Measurements from ENCODE around the gene GALNT10. TPM values are rescaled to one million over a fixed set of nuclear protein-coding genes. Genes with fewer than 3 reads are reported as not detected.

The GALNT10 gene
- total RNA-seq, 4 donors from 2014 or later, result 35.9 to 59.4 (median 46.8) TPM

- no peak for DNase-seq
- Histone ChIP-seq H3K4me3 (no peak overlapping the region), H3K27ac (no peak overlapping the region), H3K27me3 (no peaks in the 10 kb centered on the region), H3K9me3 (peaks cover 0 to 5% (median 0%) of the 10 kb centered on the region in 4 donors), H3K4me1 (no peaks in the 10 kb centered on the region), H3K36me3 (no peaks in the 10 kb centered on the region)
- TF ChIP-seq CTCF (IDR thresholded peaks at IDR 0.05) (no peak), POLR2A (IDR thresholded peaks at IDR 0.05) (no peak)
These were observed 118.8 kb downstream of the GALNT10 start for GRCh38 chr5:154309371-154309745.

- Histone ChIP-seq H3K4me3 (no peak overlapping the region), H3K4me1 (no peaks in the 10 kb centered on the region), H3K27ac (no peak overlapping the region), H3K36me3 (no peaks in the 10 kb centered on the region), H3K27me3 (no peaks in the 10 kb centered on the region), H3K9me3 (peaks cover 0 to 4% (median 0%) of the 10 kb centered on the region in 4 donors)
- no peak for DNase-seq
- TF ChIP-seq POLR2A (IDR thresholded peaks at IDR 0.05) (no peak), CTCF (IDR thresholded peaks at IDR 0.05) (no peak)
These were observed 119.3 kb downstream of the GALNT10 start for GRCh38 chr5:154309805-154310204.

- DNase-seq, result no peak
- Histone ChIP-seq H3K9me3 (no peaks in the 10 kb centered on the region), H3K4me3 (no peak overlapping the region), H3K27me3 (no peaks in the 10 kb centered on the region), H3K4me1 (no peaks in the 10 kb centered on the region), H3K36me3 (no peaks in the 10 kb centered on the region), H3K27ac (no peak overlapping the region)
- TF ChIP-seq CTCF (IDR thresholded peaks at IDR 0.05) (no peak), POLR2A (IDR thresholded peaks at IDR 0.05) (no peak)
These were observed 120.8 kb downstream of the GALNT10 start for GRCh38 chr5:154311362-154311761.

- Histone ChIP-seq H3K9me3 (no peaks in the 10 kb centered on the region), H3K36me3 (no peaks in the 10 kb centered on the region), H3K4me3 (no peak overlapping the region), H3K27ac (no peak overlapping the region), H3K4me1 (no peaks in the 10 kb centered on the region), H3K27me3 (no peaks in the 10 kb centered on the region)
- no peak for TF ChIP-seq POLR2A (IDR thresholded peaks at IDR 0.05)
- no peak for TF ChIP-seq CTCF (IDR thresholded peaks at IDR 0.05)
- no peak for DNase-seq
These were observed 121.5 kb downstream of the GALNT10 start for GRCh38 chr5:154312000-154312399.

GRCh38 chr5:154312576-154312975 is 122.0 kb downstream of the GALNT10 start:
- no peaks in the 10 kb centered on the region for H3K4me1 ChIP-seq
- no peaks in the 10 kb centered on the region for H3K9me3 ChIP-seq
- no peaks in the 10 kb centered on the region for H3K27me3 ChIP-seq
- DNase-seq, result no peak
- no peaks in the 10 kb centered on the region for H3K36me3 ChIP-seq
- no peak for TF ChIP-seq CTCF (IDR thresholded peaks at IDR 0.05)
- no peak for TF ChIP-seq POLR2A (IDR thresholded peaks at IDR 0.05)
- H3K4me3 ChIP-seq, result no peak overlapping the region
- no peak overlapping the region for H3K27ac ChIP-seq

GRCh38 chr5:154313360-154314017 is 123.0 kb downstream of the GALNT10 start:
- Histone ChIP-seq H3K36me3 (no peaks in the 10 kb centered on the region), H3K4me1 (no peaks in the 10 kb centered on the region), H3K4me3 (no peak overlapping the region), H3K27ac (no peak overlapping the region), H3K27me3 (no peaks in the 10 kb centered on the region), H3K9me3 (no peaks in the 10 kb centered on the region)
- TF ChIP-seq CTCF (IDR thresholded peaks at IDR 0.05) (no peak), POLR2A (IDR thresholded peaks at IDR 0.05) (no peak)
- no peak for DNase-seq
